ENCODE data around the gene SARNP.
A peak's percentile ranks its signal among the peaks of the same experiment; 100 is the strongest.

GRCh38 chr12:55797068-55797467 lies 20.5 kb downstream of the SARNP start:
- TF ChIP-seq CTCF (IDR thresholded peaks at IDR 0.05; ENCODE audit: low read depth, low read length, missing input control) (peak; percentile 30), REST (IDR thresholded peaks at IDR 0.05) (no peak), SP1 (IDR thresholded peaks at IDR 0.05) (no peak), TAF1 (conservative IDR thresholded peaks at IDR 0.05) (no peak), NR2F2 (IDR thresholded peaks at IDR 0.05) (no peak), MAX (IDR thresholded peaks at IDR 0.05) (no peak), GABPA (IDR thresholded peaks at IDR 0.05 in 1 of 2, conservative IDR thresholded peaks at IDR 0.05 in 1 of 2) (no peak), FOXA1 (IDR thresholded peaks at IDR 0.05) (no peak), YY1 (IDR thresholded peaks at IDR 0.05) (no peak), RXRA (IDR thresholded peaks at IDR 0.05) (no peak), JUND (IDR thresholded peaks at IDR 0.05) (no peak)
